DMS79 (cell line): ENCODE measurements around the gene CLEC2L.

ENCODE experiments used
- DNase-seq: peaks from one replicate; lab custom pipeline; 2025; lab: John Stamatoyannopoulos, UW

CLEC2L gene

DNA sequence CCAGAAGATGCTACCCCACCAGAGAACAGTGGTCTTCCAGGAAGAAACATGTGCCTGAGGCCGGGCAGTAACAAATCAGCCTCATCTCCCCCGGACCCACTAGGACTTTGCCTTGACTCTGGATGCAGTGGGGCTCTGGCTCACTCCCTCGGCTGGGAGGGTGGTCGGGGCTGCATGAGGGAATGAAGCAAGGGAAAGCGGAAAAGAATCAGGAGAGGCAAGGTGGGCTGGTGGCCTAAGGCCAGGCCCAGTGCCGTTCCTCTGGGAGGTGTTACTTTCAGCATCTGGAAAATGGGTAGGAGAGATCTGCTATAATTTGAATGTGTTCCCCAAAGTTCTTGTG lies 51.8 kb downstream of the CLEC2L start:
- no peak for DNase-seq

DNA sequence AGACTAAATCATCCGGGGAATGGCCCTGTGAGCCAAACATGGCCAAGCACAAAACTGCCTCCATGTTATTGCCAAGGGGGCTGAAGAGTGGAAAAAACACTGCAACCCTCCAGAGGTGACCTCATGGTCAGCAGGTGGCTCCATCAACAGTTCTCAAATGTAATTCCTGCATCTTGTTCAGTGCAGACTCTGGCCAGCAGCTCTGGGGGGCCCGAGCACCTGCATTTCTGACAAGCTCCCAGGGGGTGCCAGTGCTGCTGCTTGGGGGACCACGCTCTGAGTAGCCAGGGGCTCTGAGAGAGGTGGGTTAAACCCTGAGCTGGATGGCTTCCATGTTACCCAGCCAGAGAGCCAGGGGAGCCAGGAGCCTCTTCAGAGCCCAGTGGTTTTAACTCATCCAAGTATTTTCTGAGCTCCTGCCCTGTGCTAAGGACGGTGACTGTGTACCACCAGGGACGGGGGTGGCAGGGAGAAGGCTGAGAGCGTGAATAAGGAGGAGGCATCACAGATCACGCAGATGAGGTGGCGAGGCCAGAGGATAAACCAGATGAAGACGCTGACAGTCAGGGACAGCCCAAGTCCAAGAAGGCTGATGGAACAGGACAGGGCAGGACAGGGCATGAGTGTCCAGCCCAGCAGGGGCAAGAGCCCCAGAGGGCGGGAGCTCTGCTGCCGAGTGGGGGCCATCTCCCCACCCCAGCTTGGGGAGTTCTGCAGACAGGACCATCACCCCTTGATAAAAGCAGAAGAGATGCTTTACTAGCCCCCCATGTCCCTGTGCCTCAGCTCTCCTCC lies 52.9 kb downstream of the CLEC2L start:
- DNase-seq: no peak

DNA sequence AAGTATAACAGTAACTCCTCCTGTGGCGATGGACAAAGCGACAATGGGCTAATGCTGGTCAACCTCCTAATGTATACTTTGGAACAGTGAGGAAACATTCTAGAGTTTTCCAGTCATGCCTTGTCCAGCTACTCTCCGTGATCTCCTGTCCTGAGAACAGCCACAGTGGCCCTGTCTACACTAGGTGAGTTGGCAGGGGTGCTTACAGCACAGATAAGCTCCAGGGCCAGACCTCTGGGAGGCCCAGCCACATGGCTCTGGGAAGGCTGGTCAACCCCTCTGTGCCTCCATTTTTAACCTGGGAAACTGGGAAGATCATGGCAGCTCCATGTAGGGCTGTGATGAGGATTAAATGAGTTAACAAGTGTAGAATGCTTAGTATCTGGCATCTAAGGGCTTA lies 57.0 kb downstream of the CLEC2L start:
- DNase-seq: no peak

DNA sequence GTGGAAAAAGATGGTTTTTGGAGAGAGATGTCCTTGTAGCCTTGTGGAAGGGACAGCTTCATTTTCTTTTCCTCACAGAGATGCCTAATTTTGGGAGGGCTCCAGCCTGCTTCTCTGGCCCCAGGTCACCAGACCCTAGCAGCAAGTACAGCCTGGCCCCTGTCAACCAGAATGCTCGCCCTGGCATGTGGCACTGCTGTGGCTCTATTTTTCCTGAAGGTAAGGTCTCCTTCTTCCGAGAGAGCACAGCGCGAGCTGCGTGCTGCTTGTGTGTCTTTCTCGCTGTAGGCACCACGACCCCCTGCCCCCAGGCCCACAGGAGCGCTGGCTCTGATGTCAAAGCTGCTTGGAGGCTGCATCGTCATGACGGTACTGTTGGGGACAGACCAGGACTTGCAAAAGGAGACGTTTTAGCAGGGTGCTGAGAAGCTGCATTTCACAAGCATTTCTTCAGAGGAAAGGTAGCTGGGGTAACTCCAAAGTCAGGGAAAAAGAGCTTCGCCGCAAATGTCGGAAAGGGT lies 58.7 kb downstream of the CLEC2L start:
- DNase-seq: no peak

DNA sequence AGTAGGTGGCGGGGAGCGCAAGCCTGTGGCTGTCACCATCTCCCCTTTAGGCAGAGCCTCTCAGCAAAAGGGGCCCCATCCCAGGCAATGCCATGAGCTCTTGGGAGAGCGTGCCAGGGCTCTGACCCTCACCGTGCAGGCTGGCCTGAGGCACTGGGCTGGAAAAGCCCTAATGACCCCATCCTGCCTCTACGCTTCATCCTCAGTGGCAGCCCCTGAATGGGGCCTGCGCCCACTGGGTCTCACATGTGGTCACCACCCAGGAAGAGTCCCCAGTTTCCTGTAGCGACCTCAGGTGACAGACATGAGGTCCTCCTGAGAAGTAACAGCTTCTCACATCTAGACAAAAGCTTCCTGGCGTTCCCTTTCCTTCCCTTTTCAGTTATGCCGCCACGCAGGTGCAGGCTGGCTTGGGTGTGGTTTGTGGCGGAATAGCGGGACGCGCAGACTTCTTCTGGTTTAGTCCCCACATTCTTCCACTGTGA lies 59.2 kb downstream of the CLEC2L start:
- DNase-seq: no peak

DNA sequence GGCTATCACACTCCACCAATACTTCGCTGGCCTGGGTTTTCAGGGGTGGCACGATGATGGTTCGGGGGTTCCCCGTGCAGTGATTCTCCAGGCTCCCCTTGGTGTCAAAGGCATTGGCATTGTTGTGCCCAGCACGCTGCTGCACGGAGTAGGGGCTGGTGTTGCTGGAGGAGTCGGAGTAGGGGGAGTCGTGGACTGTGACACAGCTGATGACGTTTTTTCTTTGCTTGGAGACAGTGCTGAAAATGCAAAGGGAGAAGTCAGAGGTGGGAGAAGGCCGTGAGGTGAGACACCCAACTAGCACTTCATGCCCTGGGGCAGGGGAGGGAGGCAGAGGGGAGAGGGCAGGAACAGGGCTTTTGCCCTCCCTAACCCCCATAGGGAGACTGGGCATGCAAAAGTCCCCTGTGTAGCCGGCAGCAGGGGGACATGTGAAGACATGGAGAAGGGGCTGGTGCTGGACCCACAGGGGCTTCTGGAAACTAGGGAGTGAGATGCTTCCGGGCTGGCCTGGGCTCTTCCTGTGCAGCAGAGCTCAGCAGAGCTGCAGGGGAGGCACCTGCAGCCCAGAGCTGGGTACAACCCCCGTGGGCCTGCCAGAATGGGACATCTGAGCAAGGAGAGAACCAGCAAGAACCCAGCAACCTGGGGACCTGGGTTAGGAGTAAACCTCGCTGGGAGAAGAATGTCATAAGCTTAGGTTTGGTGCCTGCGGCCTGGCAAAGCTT lies 60.5 kb downstream of the CLEC2L start:
- no peak for DNase-seq

DNA sequence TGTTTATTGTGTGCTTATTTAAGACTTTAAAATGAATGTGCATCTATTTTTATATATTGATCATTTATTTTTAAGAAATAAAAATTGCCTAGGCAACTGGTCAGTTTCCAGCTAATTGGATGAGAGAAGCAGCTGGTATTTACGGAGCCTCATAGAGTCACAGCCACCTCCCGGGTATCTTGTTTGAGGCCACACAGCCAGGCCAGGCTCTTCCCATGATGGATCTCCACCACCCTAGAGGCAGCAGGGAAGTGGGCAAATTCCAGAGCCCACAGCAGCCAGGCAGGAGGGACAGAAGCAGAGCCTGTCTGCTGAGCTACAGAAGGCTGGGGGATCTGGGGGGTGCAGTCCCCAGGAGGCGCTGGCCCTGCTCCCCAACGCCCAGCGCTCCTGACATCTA lies 61.6 kb downstream of the CLEC2L start:
- no peak for DNase-seq

DNA sequence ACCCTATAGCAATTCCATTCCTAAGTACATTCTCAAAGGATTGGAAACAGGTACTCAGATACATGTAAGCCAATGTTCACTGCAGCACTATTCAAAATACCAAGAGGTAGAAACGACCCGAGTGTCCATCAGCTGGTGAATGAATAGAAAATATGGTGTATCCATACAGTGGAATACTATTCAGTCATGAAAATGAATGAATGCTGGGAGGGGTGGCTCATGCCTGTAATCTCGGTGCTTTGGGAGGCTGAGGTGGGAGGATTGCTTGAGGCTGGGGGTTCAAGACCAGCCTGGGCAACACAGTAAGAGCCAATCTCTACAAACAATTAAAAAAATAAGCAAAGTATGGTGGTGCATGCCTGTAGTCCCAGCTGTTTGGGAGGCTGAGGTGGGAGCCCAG lies 62.8 kb downstream of the CLEC2L start:
- DNase-seq: no peak

DNA sequence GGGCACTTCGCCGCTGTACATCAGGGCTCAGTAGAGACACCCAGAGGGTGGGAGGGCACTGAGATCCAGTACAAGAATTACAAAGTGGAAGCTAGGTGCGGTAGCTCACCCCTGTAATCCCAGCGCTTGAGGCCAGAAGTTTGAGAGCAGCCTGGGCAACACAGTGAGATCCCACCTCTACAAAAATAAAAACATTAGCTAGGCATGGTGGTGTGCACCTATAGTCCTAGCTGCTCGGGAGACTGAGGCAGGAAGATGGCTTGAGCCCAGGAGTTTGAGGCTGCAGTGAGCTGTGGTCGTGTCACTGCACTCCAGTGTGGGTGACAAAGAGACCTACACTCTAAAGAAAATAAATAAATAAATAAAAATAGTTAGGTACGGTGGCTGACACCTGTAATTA lies 64.0 kb downstream of the CLEC2L start:
- DNase-seq: no peak

DNA sequence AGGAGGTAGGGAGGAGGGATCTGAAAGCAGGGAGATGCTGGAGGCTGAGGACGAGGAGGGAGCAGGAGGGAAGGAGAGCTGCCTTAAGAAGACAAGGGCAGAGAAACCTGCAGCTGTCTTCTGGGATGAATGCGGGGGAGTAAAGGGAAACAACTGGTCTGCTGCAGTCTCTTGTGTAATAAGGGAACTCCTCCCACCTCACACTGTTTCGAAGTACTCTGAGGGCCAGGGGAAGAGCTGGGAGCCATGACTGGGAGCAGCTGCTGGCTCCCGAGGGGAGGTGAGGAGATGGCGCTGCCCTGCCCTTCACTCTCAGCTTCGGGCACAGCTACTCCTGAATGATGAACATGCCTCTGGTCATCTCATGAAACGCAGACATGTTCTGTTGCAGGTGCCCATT lies 65.1 kb downstream of the CLEC2L start:
- no peak for DNase-seq

DNA sequence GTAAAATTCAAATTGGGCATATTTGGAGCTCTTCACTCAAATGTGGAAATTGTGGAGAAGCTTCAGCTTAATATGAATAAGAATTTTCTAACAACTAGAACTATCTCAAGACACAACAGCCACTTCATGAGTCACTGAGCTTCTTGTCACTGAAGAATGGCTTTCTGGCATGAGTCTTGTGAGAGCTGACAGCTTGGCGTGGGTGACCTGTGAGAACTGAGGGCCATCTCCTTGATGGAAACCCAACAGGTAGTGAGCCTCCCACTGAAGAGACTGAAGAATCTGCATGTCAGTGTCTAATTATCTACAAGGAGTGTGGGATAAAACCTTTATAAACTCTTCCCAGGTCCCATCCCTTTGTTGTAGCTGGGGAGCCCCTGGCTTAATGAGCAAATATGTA lies 66.0 kb downstream of the CLEC2L start:
- DNase-seq: no peak

DNA sequence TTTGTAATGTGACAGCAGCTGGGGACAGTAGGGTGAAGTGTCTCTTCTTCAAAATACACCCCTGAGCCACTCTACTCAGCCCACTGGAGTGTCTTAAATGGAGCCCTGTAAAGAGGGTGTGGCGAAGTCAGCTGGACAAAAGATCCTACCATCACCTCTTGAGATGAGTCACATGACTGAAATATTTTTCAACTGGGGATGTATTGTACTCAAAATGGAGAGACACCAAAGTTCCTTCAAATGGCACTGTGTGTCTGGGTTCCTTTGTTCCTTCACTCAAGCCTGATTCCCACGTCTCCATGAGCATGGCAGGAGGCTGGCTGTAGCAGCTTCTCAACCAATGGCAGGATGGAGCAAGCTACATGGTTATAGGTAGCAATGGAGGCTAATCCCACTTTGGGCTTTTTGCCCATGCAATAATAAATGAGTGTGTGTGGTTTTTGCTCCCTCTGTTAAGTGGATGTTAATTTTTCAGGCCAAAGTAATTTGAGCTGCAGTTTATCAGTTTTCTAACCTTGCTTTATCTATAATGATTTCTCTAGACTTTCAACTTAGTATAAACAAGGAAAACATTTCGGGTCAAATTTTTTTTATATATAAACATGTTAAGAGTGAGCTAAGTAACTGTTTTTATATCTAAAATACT lies 68.2 kb downstream of the CLEC2L start:
- peak; percentile 87 for DNase-seq

DNA sequence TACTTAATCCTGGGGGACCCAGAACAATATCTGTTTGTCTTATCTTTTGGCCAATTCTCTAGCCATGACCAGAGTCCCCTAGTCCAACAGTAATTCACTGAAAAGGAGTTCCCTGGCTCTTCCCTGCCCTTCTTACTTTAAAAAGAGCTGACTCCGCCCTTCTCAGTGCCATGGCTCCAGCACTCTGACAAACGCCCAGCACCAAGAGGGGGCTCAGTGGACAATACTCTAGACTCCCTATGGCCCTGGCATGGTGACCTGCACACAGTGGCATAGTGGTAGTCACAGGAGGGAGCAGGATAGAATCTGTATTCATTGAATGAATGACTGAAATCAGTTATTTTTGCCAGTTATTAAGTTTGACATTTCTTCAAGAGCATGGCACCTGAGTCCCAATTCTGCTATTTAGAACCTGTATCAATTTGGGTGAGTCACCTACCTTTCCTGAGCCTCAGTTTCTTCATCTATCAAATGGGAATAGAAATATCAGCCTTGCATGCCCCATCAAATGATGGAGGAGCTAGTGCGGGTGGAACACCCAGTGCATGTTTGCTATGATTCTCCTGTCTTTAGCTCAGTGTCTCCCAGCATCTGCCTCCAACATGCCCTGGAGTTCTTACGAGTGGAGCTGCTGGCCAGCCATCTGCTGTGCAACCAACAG lies 69.4 kb downstream of the CLEC2L start:
- DNase-seq: no peak

DNA sequence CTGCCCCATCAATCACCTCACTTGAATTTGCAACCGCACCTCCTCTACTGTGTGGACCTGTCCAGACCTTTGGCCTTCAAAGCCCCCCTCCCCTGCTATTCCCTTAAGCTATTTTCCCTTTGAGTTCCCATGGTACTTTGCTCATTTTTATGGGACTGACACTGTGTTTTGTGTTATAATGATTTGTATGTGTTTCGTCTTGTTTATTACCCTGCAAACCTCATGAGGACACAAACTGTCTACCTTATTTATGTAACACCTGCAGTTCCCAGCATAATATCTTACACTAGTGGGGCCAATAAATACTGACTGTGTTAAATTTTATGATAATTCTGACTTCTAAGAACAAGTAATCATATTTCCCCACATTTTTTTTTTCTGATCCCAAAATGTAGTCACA lies 70.6 kb downstream of the CLEC2L start:
- no peak for DNase-seq
